CD4-positive, alpha-beta memory T cell (primary cell): ENCODE results near the gene RPP21. TPM values are rescaled to one million over a fixed set of nuclear protein-coding genes. Genes with fewer than 3 reads are reported as not detected.
"Not testable (repeated sequence)": the region's sequence is repeated elsewhere in the genome, so short reads cannot be mapped to it uniquely, and the experiment has no call there.

Experiments
- CTCF ChIA-PET: fragments of 350-600 bp; sonication (Branson Sonifier 250); formaldehyde crosslinking; loops from one replicate; lab custom pipeline; 2021; ENCODE audit warnings: inconsistent platforms; ENCODE audit not compliant: partially characterized antibody; lab: Charles Lee
- POLR2A ChIA-PET: fragments of 350-600 bp; sonication (Branson Sonifier 250); formaldehyde crosslinking; loops from one replicate; lab custom pipeline; 2021; ENCODE audit not compliant: partially characterized antibody; lab: Charles Lee
- DNase-seq, 5 donors: peaks; one replicate each; pipeline versions ENCODE4 v3.0.0 to v3.0.0-alpha.2; 2020 to 2022; ENCODE audit warnings: mixed read lengths in 1 of 5
- H3K27ac ChIP-seq: one replicate; pipeline ENCODE4 v1.7.0; 2013; ENCODE audit warnings: low read depth, low read length
- H3K27me3 ChIP-seq: 2 replicates; pipeline ENCODE4 v1.7.0; 2013; ENCODE audit warnings: mild to moderate bottlenecking, low read length, moderate library complexity; ENCODE audit not compliant: insufficient read depth
- H3K36me3 ChIP-seq: 2 replicates; pipeline ENCODE4 v1.7.0; 2013; ENCODE audit warnings: mild to moderate bottlenecking, low read length, moderate library complexity; ENCODE audit not compliant: insufficient read depth
- H3K4me1 ChIP-seq: 2 replicates; pipeline ENCODE4 v1.7.0; 2013; ENCODE audit warnings: mild to moderate bottlenecking, low read length, moderate library complexity; ENCODE audit not compliant: insufficient read depth
- H3K4me3 ChIP-seq, 2 donors: one replicate each; pipeline ENCODE4 v1.7.0; 2013; ENCODE audit warnings: low read length in 2 of 2, mild to moderate bottlenecking in 1 of 2
- H3K9me3 ChIP-seq, 2 donors: one replicate each; pipeline ENCODE4 v1.7.0; 2013; ENCODE audit warnings: low read length in 2 of 2, control low read depth in 1 of 2; ENCODE audit not compliant: control insufficient read depth in 1 of 2
- H3K27ac Mint-ChIP-seq, 7 donors: one replicate each; pipeline ENCODE4 v1.8.0; 2020 to 2021; ENCODE audit warnings: mixed read lengths in 7 of 7, mild to moderate bottlenecking in 6 of 7, inconsistent platforms in 3 of 7, moderate library complexity in 3 of 7
- H3K27me3 Mint-ChIP-seq, 2 donors: one replicate each; pipeline ENCODE4 v1.8.0; 2020 to 2021; ENCODE audit warnings: mixed read lengths in 2 of 2
- H3K36me3 Mint-ChIP-seq, 2 donors: one replicate each; pipeline ENCODE4 v1.8.0; 2020 to 2021; ENCODE audit warnings: mixed read lengths in 2 of 2, inconsistent platforms in 1 of 2, mild to moderate bottlenecking in 1 of 2
- H3K4me1 Mint-ChIP-seq, 4 donors: one replicate each; pipeline ENCODE4 v1.8.0; 2020 to 2021; ENCODE audit warnings: mixed read lengths in 4 of 4, mild to moderate bottlenecking in 1 of 4
- H3K4me3 Mint-ChIP-seq, 8 donors: one replicate each; pipeline ENCODE4 v1.8.0; 2020 to 2021; ENCODE audit warnings: mixed read lengths in 8 of 8, mild to moderate bottlenecking in 7 of 8, moderate library complexity in 6 of 8, inconsistent platforms in 3 of 8
- H3K9me3 Mint-ChIP-seq, 8 donors: one replicate each; pipeline ENCODE4 v1.8.0; 2020 to 2021; ENCODE audit warnings: mixed read lengths in 8 of 8, mild to moderate bottlenecking in 5 of 8, inconsistent platforms in 3 of 8, moderate library complexity in 1 of 8
- intact Hi-C: fragments of 100-400 bp; cut with micrococcal nuclease; formaldehyde crosslinking; loops from one replicate; pipeline ENCODE4 v1.15.1; 2023
- polyA plus RNA-seq, 2 donors: library from polyadenylated mRNA; unstranded; fragments of 300-500 nt; fragmentation: Illumina TruSeq; gene quantifications; one replicate each; pipeline ENCODE4 v1.2.3, GENCODE V29; 2021
- total RNA-seq, 2 experiments: library from RNA; stranded (reverse); gene quantifications; one replicate each; pipeline ENCODE4 v1.2.3, GENCODE V29; 2021

RPP21 gene
- total and polyA plus RNA-seq, 4 experiments from 2014 or later = 51.6 to 81.8 (median 69.6) TPM

DNA sequence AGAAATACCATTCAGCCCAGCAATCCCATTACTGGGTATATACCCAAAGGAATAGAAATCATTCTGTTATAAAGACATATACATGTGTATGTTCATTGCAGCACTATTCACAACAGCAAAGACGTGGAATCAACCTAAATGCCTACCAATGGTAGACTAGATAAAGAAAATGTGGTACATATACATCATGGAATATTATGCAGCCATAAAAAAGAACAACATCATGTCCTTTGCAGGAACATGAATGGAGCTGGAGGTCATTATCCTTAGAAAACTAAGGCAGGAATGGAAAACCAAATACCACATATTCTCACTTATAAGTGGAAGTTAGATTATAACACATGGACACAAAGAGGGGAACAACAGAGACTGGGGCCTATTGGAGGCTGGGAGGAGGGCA is 24.3 kb downstream of the RPP21 start:
- H3K27ac ChIP-seq, CTCF ChIA-PET, H3K4me3 ChIP-seq, H3K27ac Mint-ChIP-seq, H3K27me3 ChIP-seq, H3K4me1 Mint-ChIP-seq, intact Hi-C loops, H3K4me3 Mint-ChIP-seq, H3K9me3 Mint-ChIP-seq, POLR2A ChIA-PET, H3K9me3 ChIP-seq, H3K36me3 ChIP-seq, H3K4me1 ChIP-seq, H3K36me3 Mint-ChIP-seq, DNase-seq: not testable (repeated sequence)
- H3K27me3 Mint-ChIP-seq = peaks cover 19 to 29% of the 10 kb centered on the region in 2 donors

DNA sequence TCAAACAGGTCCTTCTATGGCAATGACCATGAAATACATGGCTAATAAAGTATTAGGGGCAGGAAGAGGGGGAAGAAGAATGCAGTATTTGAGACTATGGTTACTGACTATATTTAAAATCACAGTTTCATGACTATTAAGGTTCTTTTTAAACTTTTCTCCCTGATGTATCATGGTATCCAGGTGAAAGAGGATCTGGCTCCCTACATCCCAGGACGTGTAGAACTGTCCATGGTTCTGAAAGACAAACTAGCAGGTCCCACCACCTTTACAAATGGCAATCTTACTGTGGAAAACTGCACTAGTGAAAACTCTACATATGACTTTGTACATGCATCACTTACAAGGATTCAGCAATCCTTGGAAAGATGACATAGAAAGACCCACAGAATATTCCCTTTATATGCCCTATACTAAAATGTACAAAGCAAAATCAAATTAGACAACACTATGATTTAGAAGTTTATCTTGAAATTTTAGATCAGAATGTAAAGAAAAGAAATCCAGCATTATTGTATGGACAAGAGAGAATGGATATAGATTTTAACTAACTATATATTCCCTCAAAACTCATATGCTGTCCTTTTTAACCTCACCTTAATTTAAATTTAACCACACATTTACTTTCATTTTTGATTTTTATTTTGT is 33.5 kb downstream of the RPP21 start:
- Mint-ChIP-seq H3K27me3 (peaks cover 21 to 40% of the 10 kb centered on the region in 2 donors), H3K4me1 (peaks cover 0 to 2% (median 0%) of the 10 kb centered on the region in 4 donors), H3K9me3 (no peaks in the 10 kb centered on the region), H3K4me3 (no peak overlapping the region), H3K36me3 (no peaks in the 10 kb centered on the region), H3K27ac (no peak overlapping the region)
- no peaks in the 10 kb centered on the region for H3K9me3 ChIP-seq
- H3K27ac ChIP-seq = no peak overlapping the region
- H3K4me1 ChIP-seq = no peaks in the 10 kb centered on the region
- CTCF ChIA-PET = no interaction called here
- H3K36me3 ChIP-seq = no peaks in the 10 kb centered on the region
- no peak for DNase-seq
- H3K27me3 ChIP-seq = peaks cover 6% of the 10 kb centered on the region
- intact Hi-C loops = no loop called here
- POLR2A ChIA-PET = no interaction called here
- H3K4me3 ChIP-seq = no peak overlapping the region

DNA sequence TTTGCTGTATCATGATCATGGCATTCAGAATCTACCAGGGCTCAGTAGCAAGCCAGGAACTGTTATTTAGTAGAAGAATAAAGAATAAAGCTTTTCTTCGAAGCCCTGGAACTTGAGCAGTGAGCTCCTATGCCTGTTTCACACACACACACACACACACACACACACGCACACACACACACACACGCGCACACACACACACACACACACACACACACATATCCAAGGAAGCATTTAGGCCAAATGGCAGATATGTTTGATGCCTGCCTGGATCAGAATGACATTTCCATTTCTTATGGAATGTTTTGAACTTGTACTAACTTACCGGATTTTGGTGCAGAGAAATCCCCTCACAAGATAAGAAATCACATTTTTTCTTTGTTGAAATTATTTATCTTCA is 35.5 kb downstream of the RPP21 start:
- Mint-ChIP-seq H3K4me1 (peaks cover 0 to 2% (median 0%) of the 10 kb centered on the region in 4 donors), H3K27me3 (peaks cover 36 to 57% of the 10 kb centered on the region in 2 donors), H3K27ac (no peak overlapping the region), H3K4me3 (no peak overlapping the region), H3K36me3 (no peaks in the 10 kb centered on the region), H3K9me3 (no peaks in the 10 kb centered on the region)
- intact Hi-C loops = no loop called here
- H3K4me3 ChIP-seq = no peak overlapping the region
- DNase-seq = no peak
- CTCF ChIA-PET = interaction anchor here (0.9 kb wide), 1 partner anchor 23 kb away, joined by 3 read pairs; no protein-coding TSS in a partner anchor
- no peaks in the 10 kb centered on the region for H3K36me3 ChIP-seq
- H3K4me1 ChIP-seq = no peaks in the 10 kb centered on the region
- POLR2A ChIA-PET = no interaction called here
- H3K9me3 ChIP-seq = no peaks in the 10 kb centered on the region
- no peak overlapping the region for H3K27ac ChIP-seq
- peaks cover 14% of the 10 kb centered on the region for H3K27me3 ChIP-seq

DNA sequence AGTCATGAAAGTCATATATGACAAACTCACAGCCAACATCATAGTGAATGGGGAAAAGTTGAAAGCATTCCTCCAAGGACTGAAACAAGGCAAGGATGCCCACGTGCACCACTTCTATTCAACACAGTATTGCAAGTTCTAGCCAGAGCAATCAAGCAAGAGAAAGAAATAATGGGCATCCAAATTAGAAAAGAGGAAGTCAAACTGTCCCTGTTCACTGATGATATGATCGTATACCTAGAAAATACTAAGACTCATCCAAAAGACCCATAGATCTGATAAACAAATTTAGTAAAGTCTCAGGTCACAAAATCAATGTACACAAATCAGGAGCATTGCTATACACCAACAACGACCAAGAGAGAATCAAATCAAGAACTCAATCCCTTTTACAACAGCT is 41.2 kb downstream of the RPP21 start:
- Mint-ChIP-seq H3K27ac (no peak overlapping the region), H3K27me3 (peaks cover 54 to 76% of the 10 kb centered on the region in 2 donors), H3K4me3 (no peak overlapping the region), H3K36me3 (no peaks in the 10 kb centered on the region), H3K4me1 (no peaks in the 10 kb centered on the region), H3K9me3 (peaks cover 0 to 1% (median 0%) of the 10 kb centered on the region in 8 donors)
- CTCF ChIA-PET = no interaction called here
- DNase-seq = no peak
- H3K27me3 ChIP-seq = peaks cover 16% of the 10 kb centered on the region
- intact Hi-C loops = no loop called here
- no peaks in the 10 kb centered on the region for H3K9me3 ChIP-seq
- no peak overlapping the region for H3K27ac ChIP-seq
- H3K36me3 ChIP-seq = no peaks in the 10 kb centered on the region
- no peak overlapping the region for H3K4me3 ChIP-seq
- H3K4me1 ChIP-seq = no peaks in the 10 kb centered on the region
- POLR2A ChIA-PET = no interaction called here

DNA sequence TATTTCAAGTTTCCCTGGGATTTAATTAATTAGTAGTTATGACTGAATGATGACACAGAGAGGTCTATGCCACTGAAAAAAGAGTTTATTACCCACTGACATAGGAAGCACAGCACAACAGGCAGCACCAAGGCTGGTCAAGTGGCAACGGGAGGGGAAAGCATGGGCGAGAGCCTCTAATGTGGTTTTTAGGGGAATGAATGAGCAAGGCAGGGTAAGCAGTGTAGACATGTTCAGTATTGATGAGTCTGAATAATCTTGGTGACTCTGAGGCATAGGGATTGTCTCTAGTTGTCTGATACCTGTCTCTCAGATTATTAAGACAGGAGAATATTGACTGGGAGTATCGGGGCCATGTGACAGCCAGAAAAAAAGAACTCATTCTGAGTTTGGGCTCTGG is 46.3 kb downstream of the RPP21 start:
- no peak overlapping the region for H3K4me3 Mint-ChIP-seq
- intact Hi-C loops = no loop called here
- peaks cover 38 to 60% of the 10 kb centered on the region in 2 donors for H3K27me3 Mint-ChIP-seq
- CTCF ChIA-PET = no interaction called here
- H3K9me3 Mint-ChIP-seq = peaks cover 0 to 3% (median 0%) of the 10 kb centered on the region in 8 donors
- no peaks in the 10 kb centered on the region for H3K9me3 ChIP-seq
- H3K27ac Mint-ChIP-seq = no peak overlapping the region
- POLR2A ChIA-PET = no interaction called here
- H3K27ac ChIP-seq = no peak overlapping the region
- H3K36me3 ChIP-seq = no peaks in the 10 kb centered on the region
- H3K27me3 ChIP-seq = peaks cover 4% of the 10 kb centered on the region
- DNase-seq = no peak
- no peaks in the 10 kb centered on the region for H3K36me3 Mint-ChIP-seq
- no peaks in the 10 kb centered on the region for H3K4me1 ChIP-seq
- no peak overlapping the region for H3K4me3 ChIP-seq
- no peaks in the 10 kb centered on the region for H3K4me1 Mint-ChIP-seq

DNA sequence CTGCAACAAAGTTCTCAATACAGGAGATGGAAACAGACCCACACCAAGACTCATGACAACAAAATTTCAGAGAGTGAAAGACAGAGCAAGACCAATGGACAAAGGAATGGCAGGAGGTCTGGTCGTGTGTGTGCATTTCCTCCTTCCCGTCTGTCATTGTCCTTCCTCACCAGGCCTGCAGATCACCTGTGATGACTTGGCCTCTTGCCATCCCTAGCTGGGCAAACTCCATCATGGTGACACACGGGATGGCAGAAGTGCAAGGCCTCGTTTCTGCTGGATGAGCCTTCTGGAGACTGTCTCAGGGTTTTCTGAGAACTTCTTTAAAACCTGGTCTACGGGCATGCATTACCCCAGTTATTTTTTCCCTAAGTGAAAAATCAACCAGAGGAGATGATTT is 49.2 kb downstream of the RPP21 start:
- no peak overlapping the region for H3K4me3 Mint-ChIP-seq
- CTCF ChIA-PET = interaction anchor here (0.7 kb wide), 1 partner anchor 290 kb away, joined by 3 read pairs; no protein-coding TSS in a partner anchor
- peaks cover 21 to 47% of the 10 kb centered on the region in 2 donors for H3K27me3 Mint-ChIP-seq
- peaks cover 0 to 5% (median 0%) of the 10 kb centered on the region in 4 donors for H3K4me1 Mint-ChIP-seq
- intact Hi-C loops = no loop called here
- DNase-seq = no peak
- no peak overlapping the region for H3K27ac Mint-ChIP-seq
- Histone ChIP-seq H3K4me1 (no peaks in the 10 kb centered on the region), H3K27ac (no peak overlapping the region), H3K27me3 (no peaks in the 10 kb centered on the region), H3K36me3 (no peaks in the 10 kb centered on the region), H3K4me3 (no peak overlapping the region), H3K9me3 (no peaks in the 10 kb centered on the region)
- H3K9me3 Mint-ChIP-seq = peaks cover 0 to 1% (median 0%) of the 10 kb centered on the region in 8 donors
- no peaks in the 10 kb centered on the region for H3K36me3 Mint-ChIP-seq
- POLR2A ChIA-PET = no interaction called here
